Fibroblast of villous mesenchyme (primary cell): ENCODE data around the gene LTA4H. TPM values are rescaled to one million over a fixed set of nuclear protein-coding genes. Genes with fewer than 3 reads are reported as not detected.

Experiments
- DNase-seq: peaks from one replicate; pipeline ENCODE4 v3.0.0-alpha.2; 2010; ENCODE audit warnings: low read depth
- H3K4me3 ChIP-seq: 2 replicates; pipeline ENCODE4 v1.5.1; 2011; ENCODE audit warnings: low read depth, mild to moderate bottlenecking, low read length
- total RNA-seq: library from RNA; depleted of rRNA; stranded (reverse); fragments of >200 nt; gene quantifications from 2 replicates; pipeline ENCODE4 v1.2.3, GENCODE V29; 2012
- TF ChIP-seq, protein P1 (sequence below): IDR thresholded peaks from 2 replicates; pipeline ENCODE4 v1.5.1; 2012; ENCODE audit warnings: low read depth, mild to moderate bottlenecking, low read length; ENCODE audit not compliant: insufficient read depth

Gene LTA4H
- total RNA-seq, 1 donor, result 79.9 TPM

DNA sequence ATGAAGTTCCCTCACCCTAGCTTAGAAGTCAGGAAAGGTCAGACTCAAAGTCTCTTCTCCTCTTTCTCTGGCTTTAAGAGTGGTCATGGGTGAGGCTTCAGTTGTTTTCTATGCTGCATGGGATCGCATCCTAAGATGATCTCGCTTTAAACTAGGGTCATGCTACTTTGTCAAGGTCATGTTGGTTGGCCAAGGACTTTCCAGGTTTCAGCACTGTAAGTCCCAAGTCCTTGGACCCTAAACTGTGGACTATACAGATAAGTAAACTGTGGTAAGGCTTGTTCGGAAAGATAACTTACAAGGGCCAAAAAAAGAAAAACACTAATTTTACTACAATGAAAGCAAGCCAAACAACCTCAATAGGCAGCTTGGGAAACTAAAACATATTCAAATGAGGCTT lies 56.6 kb downstream of the LTA4H start:
- TF ChIP-seq, protein P1, sequence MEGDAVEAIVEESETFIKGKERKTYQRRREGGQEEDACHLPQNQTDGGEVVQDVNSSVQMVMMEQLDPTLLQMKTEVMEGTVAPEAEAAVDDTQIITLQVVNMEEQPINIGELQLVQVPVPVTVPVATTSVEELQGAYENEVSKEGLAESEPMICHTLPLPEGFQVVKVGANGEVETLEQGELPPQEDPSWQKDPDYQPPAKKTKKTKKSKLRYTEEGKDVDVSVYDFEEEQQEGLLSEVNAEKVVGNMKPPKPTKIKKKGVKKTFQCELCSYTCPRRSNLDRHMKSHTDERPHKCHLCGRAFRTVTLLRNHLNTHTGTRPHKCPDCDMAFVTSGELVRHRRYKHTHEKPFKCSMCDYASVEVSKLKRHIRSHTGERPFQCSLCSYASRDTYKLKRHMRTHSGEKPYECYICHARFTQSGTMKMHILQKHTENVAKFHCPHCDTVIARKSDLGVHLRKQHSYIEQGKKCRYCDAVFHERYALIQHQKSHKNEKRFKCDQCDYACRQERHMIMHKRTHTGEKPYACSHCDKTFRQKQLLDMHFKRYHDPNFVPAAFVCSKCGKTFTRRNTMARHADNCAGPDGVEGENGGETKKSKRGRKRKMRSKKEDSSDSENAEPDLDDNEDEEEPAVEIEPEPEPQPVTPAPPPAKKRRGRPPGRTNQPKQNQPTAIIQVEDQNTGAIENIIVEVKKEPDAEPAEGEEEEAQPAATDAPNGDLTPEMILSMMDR, result no peak
- no peak for DNase-seq
- H3K4me3 ChIP-seq, result no peak overlapping the region

DNA sequence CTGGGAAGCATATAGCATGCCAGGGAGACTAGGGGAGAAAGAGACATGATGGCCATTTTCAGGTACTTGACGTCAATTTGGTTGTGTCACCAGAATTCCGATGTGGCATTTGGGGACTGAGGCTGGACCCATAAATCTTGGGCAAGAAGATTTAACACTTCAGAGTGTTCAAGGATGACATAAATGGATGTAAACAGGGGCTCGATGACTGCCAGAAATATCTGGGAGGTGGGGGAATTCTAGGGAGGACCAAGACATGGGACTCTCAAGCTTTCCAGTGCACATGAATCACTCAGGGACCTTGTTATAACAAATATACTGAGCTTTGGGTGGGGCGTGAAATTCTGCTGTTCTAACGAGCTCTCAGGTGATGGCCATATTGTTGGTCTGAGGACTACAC lies 57.0 kb downstream of the LTA4H start:
- H3K4me3 ChIP-seq, result no peak overlapping the region
- TF ChIP-seq, protein P1, result no peak
- no peak for DNase-seq

DNA sequence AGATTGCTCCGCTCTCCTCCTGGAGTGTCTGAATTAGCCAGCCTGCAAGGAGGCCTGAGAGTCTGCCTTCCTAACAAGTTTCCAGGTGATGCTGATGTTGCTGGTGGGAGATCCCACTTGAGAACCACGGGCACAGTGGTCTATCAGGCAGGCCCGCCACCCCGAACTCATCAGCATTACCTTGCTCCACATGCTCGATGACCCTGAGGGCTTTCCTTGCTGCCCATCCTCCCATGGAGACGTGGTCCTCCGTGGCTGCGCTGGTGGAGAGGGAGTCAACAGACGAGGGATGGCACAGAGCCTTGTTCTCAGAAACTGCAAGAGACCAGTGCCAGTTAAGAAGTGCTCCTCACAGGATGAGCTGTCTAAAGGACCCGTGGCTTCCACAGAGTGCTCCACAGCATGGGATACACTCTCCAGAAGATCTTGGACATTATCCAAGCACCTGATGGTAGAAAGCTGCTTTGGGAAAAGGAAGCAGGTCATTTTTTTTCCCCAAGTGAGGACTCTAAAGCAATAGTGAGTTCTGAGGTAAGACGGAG lies 57.6 kb downstream of the LTA4H start:
- no peak overlapping the region for H3K4me3 ChIP-seq
- TF ChIP-seq, protein P1, result no peak
- DNase-seq, result no peak

DNA sequence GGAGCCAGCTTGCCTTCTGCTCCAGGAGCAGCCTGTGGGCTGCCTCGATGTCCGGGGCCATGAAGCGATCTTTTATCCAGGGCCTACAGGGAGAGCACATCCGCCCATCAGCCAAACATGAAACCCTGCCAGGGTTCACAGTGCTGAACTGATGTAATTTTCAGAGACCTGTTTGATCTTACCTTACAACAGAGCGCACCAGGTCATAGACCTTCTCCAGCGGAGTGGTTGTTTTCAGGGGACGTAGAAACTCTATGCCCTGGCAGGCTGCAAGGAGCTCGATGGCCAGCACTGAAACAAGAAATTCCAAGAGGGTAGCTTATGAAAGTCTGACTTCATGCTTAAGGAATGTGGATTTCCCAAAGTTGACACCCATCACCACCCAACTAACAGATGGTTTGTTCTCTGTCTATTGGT lies 59.0 kb downstream of the LTA4H start:
- TF ChIP-seq, protein P1, result no peak
- no peak for DNase-seq
- no peak overlapping the region for H3K4me3 ChIP-seq

DNA sequence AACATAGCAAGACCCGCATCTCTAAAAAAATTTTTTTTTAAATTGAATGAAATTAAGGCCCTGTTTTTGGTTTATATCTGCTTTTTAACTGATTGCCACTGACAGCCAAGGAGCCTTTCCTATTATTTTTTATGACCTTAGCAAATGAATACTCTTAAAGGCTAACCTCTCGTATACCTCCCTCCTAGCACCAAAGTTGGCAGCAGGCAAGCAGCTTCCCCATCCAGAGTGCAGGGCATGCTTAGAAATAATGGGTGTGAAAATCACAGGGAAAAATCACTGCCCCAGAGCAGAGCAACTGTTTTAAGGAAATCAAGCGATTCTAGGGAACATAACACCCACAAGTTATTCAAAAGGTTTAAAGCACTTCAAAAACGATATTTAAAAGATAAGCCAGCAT lies 59.9 kb downstream of the LTA4H start:
- DNase-seq, result no peak
- TF ChIP-seq, protein P1, result no peak
- no peak overlapping the region for H3K4me3 ChIP-seq

DNA sequence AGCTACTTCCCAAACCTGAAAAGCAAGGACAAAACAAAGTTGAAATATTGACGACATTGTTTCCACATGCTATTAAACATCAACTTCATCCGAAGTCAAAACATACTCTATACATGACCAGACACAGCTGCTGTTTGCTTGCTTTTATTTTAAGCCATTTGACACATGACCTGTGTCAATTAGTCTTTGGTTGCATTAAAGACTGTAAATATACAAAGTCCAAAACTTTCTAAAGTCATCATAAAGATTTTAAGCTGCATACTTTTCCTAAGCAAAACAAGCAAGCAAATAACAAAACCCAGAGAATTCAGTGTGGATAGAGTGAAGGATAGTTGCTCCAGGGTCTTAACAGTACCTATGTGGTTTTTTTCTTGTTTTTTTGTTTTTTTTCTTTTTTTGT lies 61.0 kb downstream of the LTA4H start:
- no peak overlapping the region for H3K4me3 ChIP-seq
- TF ChIP-seq, protein P1, result no peak
- DNase-seq, result no peak

DNA sequence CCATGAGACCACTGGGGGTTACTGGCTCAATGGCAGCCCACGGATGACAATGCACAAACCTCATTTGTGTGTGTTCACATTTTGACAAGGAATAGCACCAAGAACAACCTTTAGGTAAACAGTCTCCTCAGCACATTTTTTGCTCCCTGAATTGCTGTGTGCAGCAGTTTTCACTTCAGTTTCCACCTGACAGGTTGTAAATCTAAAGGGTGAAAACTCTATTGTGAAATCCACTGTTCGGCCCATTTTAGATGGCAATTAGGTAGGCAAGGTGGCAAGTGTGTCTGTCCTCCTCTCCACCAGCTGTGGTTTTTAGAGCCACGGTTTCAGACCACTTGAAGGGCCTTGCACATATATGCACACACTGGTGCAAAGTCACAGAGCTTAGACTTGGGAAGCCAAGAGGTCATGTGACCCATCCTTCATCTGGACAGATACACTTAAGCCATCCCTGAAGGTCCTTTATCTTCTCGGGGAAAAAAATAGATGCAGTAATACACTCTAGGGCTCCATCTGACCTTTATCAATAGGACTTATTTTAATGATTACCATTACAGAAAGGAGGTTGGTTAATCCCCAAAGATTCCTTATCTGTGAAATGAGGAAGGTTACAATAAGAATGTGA lies 62.4 kb downstream of the LTA4H start:
- TF ChIP-seq, protein P1, result no peak
- DNase-seq, result no peak
- no peak overlapping the region for H3K4me3 ChIP-seq
